Heart left ventricle (tissue), 13 donors: Measurements from ENCODE around the gene CDK2.

Experiments used
- CTCF ChIP-seq, 12 donors: fragments of 200-600 bp; sonication (generic) in 4 of 12; IDR thresholded peaks; one replicate each; pipeline versions ENCODE4 v1.5.0 to v1.8.0; 2018 to 2022; ENCODE audit warnings: antibody characterized with exemption in 12 of 12, mild to moderate bottlenecking in 5 of 12
- POLR2A ChIP-seq, 2 donors: fragments of 450-650 bp; IDR thresholded peaks; one replicate each; pipeline ENCODE4 v1.6.1; 2017; ENCODE audit warnings: antibody characterized with exemption in 2 of 2, mild to moderate bottlenecking in 2 of 2, moderate library complexity in 2 of 2
- donor health status: ischemic (EF 13 %, LVEDD 7.1; RV severe dilation, severe dysfunction).
- donor health status: DM: no; HTN: yes; CAD: no.
- donor health status: DM: no; HTN: no; CAD: no.
- donor health status: ischemic (EF 25% LVEDD 6.9; RV normal size, moderate dysfunction).
- donor health status: ischemic (EF 25% LVEDD 5.7; RV mildly dilated, moderate dysfunction).
- donor health status: ischemic (EF 35%, LVEDD 5.7; RV mildly dilated, moderate dysfunction).
- donor health status: nonischemic (EF 11% LVEDD 7.7; RV severe dilation, severe dysfunction).
- donor health status: DM: yes; HTN: yes; CAD: no.
- donor health status: PGD.
- donor health status: ischemic (EF 29% LVEDD 5.4; RV normal size, mild dysfunction).
- donor health status: nonischemic (EF 23%, LVEDD 6.1; RV moderate dilation, normal function).

- TF ChIP-seq CTCF (IDR thresholded peaks at IDR 0.05) (no peak), POLR2A (IDR thresholded peaks at IDR 0.05) (no peak)
Observed at GRCh38 chr12:56014205-56014604, 47.6 kb downstream of the CDK2 start.
